GM12801 (cell line): Measurements from ENCODE around the gene TEX52.

Experiments
- TF ChIP-seq, protein P1 (sequence below): IDR thresholded peaks from one replicate; pipeline ENCODE4 v1.5.1; 2011; ENCODE audit warnings: control low read depth; ENCODE audit not compliant: insufficient read length; ENCODE audit errors: extremely low read depth

TEX52 gene

DNA sequence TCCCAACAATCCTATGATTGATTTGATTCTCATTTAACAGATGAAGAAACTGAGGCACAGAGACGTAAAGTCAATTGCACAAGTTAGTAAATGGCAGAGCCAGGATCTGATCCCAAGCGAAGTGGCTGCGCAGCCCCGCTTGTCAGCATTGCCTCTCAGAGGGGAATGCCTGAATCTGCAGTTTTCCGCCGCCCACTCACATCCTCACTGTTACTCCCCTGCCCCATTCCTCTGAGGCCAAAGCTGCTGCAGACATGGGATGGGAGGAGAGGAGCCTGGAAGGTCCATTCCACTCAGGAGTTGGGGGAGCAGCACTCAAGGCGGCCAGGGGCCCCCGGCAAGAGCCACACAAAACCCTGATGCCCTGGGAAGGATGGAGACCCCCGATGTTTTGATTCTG, 23.0 kb downstream of the TEX52 start:
- TF ChIP-seq, protein P1, sequence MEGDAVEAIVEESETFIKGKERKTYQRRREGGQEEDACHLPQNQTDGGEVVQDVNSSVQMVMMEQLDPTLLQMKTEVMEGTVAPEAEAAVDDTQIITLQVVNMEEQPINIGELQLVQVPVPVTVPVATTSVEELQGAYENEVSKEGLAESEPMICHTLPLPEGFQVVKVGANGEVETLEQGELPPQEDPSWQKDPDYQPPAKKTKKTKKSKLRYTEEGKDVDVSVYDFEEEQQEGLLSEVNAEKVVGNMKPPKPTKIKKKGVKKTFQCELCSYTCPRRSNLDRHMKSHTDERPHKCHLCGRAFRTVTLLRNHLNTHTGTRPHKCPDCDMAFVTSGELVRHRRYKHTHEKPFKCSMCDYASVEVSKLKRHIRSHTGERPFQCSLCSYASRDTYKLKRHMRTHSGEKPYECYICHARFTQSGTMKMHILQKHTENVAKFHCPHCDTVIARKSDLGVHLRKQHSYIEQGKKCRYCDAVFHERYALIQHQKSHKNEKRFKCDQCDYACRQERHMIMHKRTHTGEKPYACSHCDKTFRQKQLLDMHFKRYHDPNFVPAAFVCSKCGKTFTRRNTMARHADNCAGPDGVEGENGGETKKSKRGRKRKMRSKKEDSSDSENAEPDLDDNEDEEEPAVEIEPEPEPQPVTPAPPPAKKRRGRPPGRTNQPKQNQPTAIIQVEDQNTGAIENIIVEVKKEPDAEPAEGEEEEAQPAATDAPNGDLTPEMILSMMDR: no peak

DNA sequence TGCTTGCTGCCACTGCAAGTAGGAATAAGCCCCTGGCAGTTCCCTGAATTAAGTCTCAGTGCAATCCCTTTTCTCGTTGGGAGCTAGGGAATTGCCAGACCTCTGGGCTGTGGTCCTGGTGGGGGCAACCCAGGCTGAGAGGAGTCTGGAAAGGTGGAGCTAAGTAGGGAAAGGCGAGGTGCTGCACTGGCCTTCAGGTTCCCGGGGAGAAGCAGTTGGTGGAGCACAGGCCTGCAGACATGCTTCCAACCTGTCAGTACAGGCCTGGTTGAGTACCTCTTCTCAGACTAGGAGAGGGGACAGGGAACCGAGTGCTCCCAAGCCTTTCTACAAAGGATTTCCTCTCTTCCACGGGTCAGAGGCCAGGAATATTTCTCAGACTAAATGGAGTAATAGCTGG, 23.5 kb downstream of the TEX52 start:
- TF ChIP-seq, protein P1: no peak

DNA sequence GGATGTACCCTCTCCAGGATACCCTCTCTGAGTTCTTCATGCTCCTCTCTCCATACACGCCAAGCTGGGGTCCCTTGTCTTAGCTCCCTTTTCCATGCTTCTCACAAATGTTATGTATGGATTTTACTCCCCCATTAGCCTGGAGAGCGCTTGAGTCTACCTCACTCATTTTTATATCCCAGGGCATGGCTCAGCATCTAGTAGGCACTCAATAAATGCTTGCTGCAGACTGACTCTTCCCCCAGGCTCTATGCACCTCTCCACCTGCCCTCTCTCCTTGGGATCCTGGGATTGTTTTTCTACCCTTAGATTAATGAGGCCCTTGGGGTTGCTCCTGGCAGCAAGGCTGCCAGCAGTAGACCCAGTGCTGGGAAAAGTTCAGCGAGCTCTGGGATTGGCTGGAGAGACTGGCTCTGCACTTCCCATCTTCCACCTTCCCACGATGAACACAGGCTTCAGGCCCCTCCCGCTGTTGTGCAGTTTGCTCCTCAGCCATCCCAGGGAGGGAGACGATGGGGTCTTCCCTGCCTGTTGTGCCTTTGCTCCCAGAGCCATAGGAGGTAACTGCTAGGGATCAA, 24.2 kb downstream of the TEX52 start:
- TF ChIP-seq, protein P1: no peak

DNA sequence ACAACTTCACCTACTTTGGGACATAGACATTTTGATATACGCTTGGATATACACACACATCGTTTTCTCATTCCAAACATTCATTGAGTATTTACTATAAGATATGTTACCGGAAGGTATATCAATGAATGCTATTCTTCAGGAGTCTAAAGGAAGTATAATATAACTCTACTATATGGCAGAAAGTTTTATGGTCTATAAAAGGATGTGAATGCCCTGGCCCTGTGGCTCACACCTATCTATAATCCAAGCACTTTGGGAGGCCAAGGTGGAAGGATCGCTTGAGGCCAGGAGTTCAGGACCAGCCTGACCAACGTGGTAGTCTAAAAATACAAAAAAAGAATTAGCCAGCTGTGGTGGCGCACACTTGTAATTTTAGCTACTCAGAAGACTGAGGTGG, 27.6 kb downstream of the TEX52 start:
- TF ChIP-seq, protein P1: no peak

DNA sequence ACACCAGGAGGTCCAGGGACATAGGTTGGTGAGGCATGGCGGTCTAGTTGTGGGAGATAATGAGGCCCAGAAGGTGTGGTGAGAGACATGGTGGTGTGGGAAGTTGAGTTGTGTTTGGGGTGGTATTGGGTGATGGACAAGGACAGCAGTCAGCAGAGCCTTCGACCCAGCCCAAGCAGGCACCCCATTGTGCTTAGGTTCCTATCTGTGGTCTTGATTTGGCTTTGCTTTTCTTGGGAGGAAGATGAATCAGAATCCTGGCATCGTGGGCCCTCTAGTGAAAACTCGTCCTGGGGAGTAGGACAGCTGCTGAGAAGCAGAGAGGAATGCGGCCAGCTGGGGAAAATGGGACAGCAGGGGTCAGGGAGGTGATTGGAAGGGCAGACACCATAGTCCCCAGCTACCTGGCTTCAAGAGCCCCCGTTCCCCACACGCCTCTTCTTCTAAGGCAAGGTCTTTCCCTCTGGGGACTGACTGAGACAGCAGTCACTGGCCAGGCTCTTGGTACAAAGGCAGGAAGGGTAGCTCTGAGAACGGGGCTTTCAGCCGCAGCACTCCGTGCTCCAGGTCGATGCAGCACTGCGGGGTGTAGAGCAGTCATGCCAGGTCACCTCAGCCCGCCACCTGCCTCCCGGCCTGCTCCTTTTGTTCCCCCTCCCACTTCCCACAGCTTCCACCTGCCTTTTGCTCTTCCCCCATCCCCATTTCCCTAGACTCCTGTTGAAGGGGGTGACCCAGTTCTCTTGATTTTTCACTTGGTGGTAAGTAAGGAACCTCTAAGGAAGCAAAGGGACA, 29.9 kb downstream of the TEX52 start:
- TF ChIP-seq, protein P1: no peak

DNA sequence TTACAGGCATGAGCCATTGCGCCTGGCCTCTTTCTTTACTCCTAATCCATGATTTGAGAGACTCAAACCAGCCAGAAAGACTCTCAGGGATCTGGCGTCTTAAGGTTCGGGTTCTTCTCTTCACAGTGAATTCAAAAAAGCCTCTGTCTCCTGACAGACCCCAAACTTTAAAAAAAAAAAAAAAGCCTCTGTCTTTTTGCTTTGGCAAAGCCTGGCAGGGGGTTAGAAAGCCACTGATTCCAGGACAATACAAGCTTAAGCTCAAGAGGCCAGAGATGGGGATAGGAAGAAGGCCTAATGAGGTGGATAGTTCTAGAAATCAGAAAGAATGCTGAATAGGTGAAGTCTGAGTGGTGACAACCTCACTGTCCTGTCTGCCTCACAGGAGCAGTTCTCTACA, 30.8 kb downstream of the TEX52 start:
- TF ChIP-seq, protein P1: no peak

DNA sequence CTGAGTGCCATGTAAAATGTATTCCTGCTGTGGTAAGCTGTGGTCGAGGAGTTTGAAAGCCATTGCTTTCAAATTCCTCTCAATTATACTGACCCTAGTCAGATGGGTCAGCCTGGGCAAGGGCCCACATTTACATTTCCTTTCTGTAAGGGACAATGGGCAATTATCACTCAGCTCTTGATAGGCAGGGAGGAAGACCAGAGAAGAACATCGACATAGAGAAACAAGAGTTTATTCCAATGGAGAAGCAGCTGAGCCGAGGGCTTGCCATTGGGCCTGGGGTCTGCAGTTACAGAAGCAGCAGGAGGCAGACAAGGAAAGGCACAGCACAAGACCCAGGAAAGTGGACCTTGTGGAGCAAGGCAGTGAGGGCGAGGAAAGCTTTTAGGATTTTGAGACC, 31.7 kb downstream of the TEX52 start:
- TF ChIP-seq, protein P1: no peak
